Esophagus squamous epithelium (tissue), 5 donors: ENCODE results near the gene SUPT6H. TPM values are rescaled to one million over a fixed set of nuclear protein-coding genes. Genes with fewer than 3 reads are reported as not detected.
"Not testable (repeated sequence)": the region's sequence is repeated elsewhere in the genome, so short reads cannot be mapped to it uniquely, and the experiment has no call there.

Source experiments
- DNase-seq: peaks from one replicate; lab custom pipeline; 2025; lab: John Stamatoyannopoulos, UW
- H3K27ac ChIP-seq, 4 donors: fragments of 200-600 bp; sonication (generic); one replicate each; pipeline ENCODE4 v1.5.1; 2016 to 2019; ENCODE audit warnings: mild to moderate bottlenecking in 1 of 4
- H3K27me3 ChIP-seq, 4 donors: fragments of 200-600 bp; sonication (generic); 1 replicate in 3 of 4; 2 replicates in 1 of 4; pipeline versions ENCODE4 v1.5.1 to v1.6.0; 2017 to 2021; ENCODE audit warnings: antibody characterized with exemption in 1 of 4
- H3K36me3 ChIP-seq, 3 donors: fragments of 200-600 bp; sonication (generic); one replicate each; pipeline ENCODE4 v1.5.1; 2016 to 2019
- H3K4me1 ChIP-seq, 3 donors: fragments of 200-600 bp; sonication (generic); one replicate each; pipeline ENCODE4 v1.5.1; 2017 to 2019
- H3K4me3 ChIP-seq, 4 donors: fragments of 200-600 bp; sonication (generic); 1 replicate in 3 of 4; 2 replicates in 1 of 4; pipeline ENCODE4 v1.5.1; 2016 to 2019; ENCODE audit warnings: mild to moderate bottlenecking in 2 of 4, moderate library complexity in 1 of 4
- H3K9me3 ChIP-seq, 3 donors: fragments of 200-600 bp; sonication (generic); one replicate each; pipeline ENCODE4 v1.5.1; 2016 to 2019
- POLR2A ChIP-seq, 4 donors: fragments of 450-650 bp; IDR thresholded peaks; one replicate each; pipeline ENCODE4 v1.6.1; 2017; ENCODE audit warnings: antibody characterized with exemption in 4 of 4, mild to moderate bottlenecking in 4 of 4, moderate library complexity in 3 of 4
- WGBS, 2 donors: methylation state at CpG; one replicate each; pipeline ENCODE4 v1.1.5; 2018; 5-methylcytosine and 5-hydroxymethylcytosine counted together
- intact Hi-C: fragments of 100-400 bp; cut with DNase I; formaldehyde crosslinking; loops from one replicate; pipeline ENCODE4 v1.15.0; 2022
- total RNA-seq, 4 donors: library from RNA; depleted of rRNA; stranded (reverse); fragments of >200 nt; gene quantifications; one replicate each; pipeline ENCODE4 v1.1.0, GENCODE V29; 2016
- TF ChIP-seq, protein P1 (sequence below), 6 experiments: fragments of 450-650 bp in 4 of 6; fragments of 200-600 bp in 2 of 6; sonication (generic) in 2 of 6; IDR thresholded peaks; one replicate each; pipeline ENCODE4 v1.5.1; 2016 to 2019; ENCODE audit warnings: antibody characterized with exemption in 6 of 6, mild to moderate bottlenecking in 4 of 6, moderate library complexity in 4 of 6
- donor health status: DM: yes; HTN: yes; CAD: no.

Gene SUPT6H
- total RNA-seq, 4 donors from 2014 or later = 26.4 to 59.3 (median 48.8) TPM

DNA sequence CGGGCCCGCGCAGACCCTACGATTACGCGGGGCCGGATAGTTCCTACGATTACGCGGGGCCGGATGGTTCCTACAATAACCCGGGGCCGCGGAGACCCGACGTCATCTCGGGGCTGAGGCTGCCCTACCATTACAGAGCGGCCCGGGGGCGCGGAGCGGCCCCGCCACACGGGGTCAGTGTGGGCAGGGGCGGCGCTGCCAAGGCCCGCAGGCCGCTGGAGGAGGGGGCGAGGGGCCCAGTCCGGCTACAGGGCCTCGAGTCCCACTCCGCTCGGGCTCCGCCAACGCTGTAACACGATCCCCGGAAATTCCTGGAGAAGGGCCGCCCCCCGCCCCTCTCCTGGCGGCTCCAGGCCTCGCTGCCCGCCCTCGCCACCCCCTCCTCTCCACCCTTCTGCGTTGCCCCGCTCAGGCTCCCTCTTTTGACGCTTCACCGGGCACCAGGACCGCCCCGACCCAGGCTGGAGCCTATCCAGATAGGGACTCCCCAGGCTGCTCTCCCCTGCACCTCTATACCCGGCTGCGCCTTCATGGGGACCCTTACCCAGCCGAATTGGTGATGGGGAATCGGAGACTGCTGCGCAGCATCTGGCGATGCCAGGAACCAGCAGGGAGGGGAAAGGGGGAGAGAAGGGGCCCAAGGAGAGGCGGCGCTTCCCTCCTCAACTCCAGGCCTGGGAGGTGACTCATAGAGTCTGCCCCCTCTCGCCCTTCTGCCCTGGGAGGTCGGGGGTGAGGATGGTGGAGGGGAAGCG, 55.8 kb downstream of the SUPT6H start, which contains the start of gene RAB34:
Gene RAB34, minus strand, starts transcription at position 291 of the 755 bp plus-strand sequence. CDS start 602 bp downstream, outside the sequence.
- intact Hi-C loops = no loop called here

GRCh38 chr17:28718333-28719020, 56.5 kb downstream of the SUPT6H start:
- 32 to 39% methylated on average over 15 to 16 of the region's 18 CpGs for WGBS, 2 donors
- no peaks in the 10 kb centered on the region for H3K9me3 ChIP-seq
- H3K36me3 ChIP-seq = peaks cover 4 to 53% (median 10%) of the 10 kb centered on the region in 3 donors
- H3K27ac ChIP-seq = peak overlapping the region; percentile 93 to 97 (median 95)
- intact Hi-C loops = no loop called here
- TF ChIP-seq, protein P1, sequence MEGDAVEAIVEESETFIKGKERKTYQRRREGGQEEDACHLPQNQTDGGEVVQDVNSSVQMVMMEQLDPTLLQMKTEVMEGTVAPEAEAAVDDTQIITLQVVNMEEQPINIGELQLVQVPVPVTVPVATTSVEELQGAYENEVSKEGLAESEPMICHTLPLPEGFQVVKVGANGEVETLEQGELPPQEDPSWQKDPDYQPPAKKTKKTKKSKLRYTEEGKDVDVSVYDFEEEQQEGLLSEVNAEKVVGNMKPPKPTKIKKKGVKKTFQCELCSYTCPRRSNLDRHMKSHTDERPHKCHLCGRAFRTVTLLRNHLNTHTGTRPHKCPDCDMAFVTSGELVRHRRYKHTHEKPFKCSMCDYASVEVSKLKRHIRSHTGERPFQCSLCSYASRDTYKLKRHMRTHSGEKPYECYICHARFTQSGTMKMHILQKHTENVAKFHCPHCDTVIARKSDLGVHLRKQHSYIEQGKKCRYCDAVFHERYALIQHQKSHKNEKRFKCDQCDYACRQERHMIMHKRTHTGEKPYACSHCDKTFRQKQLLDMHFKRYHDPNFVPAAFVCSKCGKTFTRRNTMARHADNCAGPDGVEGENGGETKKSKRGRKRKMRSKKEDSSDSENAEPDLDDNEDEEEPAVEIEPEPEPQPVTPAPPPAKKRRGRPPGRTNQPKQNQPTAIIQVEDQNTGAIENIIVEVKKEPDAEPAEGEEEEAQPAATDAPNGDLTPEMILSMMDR (IDR thresholded peaks at IDR 0.05) = no peak
- no peak for TF ChIP-seq POLR2A (IDR thresholded peaks at IDR 0.05)
- DNase-seq = no peak
- peaks cover 0 to 15% (median 0%) of the 10 kb centered on the region in 4 donors for H3K27me3 ChIP-seq
- H3K4me3 ChIP-seq = peak overlapping the region; percentile 43 to 97 (median 89)
- H3K4me1 ChIP-seq = peaks cover 38 to 72% (median 50%) of the 10 kb centered on the region in 3 donors

More for the DNA sequence above, 55.8 kb downstream of the SUPT6H start, which contains the start of gene RAB34:
- peaks cover 33 to 67% (median 43%) of the 10 kb centered on the region in 3 donors for H3K4me1 ChIP-seq
- TF ChIP-seq, protein P1 (IDR thresholded peaks at IDR 0.05) = peak in 1 of 6 experiments; percentile 9
- peak in 1 of 4 donors; percentile 57 for TF ChIP-seq POLR2A (IDR thresholded peaks at IDR 0.05)
- H3K27ac ChIP-seq = peak within 1 kb of the TSS; percentile 93 to 97 (median 95)
- DNase-seq = no peak
- peaks cover 0 to 15% (median 0%) of the 10 kb centered on the region in 4 donors for H3K27me3 ChIP-seq
- peaks cover 0 to 46% (median 2%) of the 10 kb centered on the region in 3 donors for H3K36me3 ChIP-seq
- H3K4me3 ChIP-seq = peak within 1 kb of the TSS; percentile 43 to 93 (median 74)
- no peaks in the 10 kb centered on the region for H3K9me3 ChIP-seq
- 11% methylated on average over 5 of the region's 60 CpGs; no CpG with 5 or more reads in 1 of the 2 donors for WGBS, 2 donors

GRCh38 chr17:28719021-28719433, 57.0 kb downstream of the SUPT6H start:
- WGBS, 2 donors = 24 to 27% methylated on average over 14 to 18 of the region's 18 CpGs
- peaks cover 0 to 15% (median 0%) of the 10 kb centered on the region in 4 donors for H3K27me3 ChIP-seq
- H3K9me3 ChIP-seq = no peaks in the 10 kb centered on the region
- peak overlapping the region; percentile 73 to 97 (median 89) for H3K4me3 ChIP-seq
- peaks cover 38 to 78% (median 53%) of the 10 kb centered on the region in 3 donors for H3K4me1 ChIP-seq
- no peak for DNase-seq
- peaks cover 6 to 53% (median 11%) of the 10 kb centered on the region in 3 donors for H3K36me3 ChIP-seq
- peak in 1 of 4 donors; percentile 0 for TF ChIP-seq POLR2A (IDR thresholded peaks at IDR 0.05)
- TF ChIP-seq, protein P1 (IDR thresholded peaks at IDR 0.05) = no peak
- intact Hi-C loops = no loop called here
- peak overlapping the region; percentile 93 to 97 (median 95) for H3K27ac ChIP-seq

GRCh38 chr17:28720247-28720996, 58.4 kb downstream of the SUPT6H start:
- Histone ChIP-seq H3K9me3 (no peaks in the 10 kb centered on the region), H3K27ac (peak overlapping the region; percentile 93 to 97 (median 95)), H3K36me3 (peaks cover 6 to 49% (median 16%) of the 10 kb centered on the region in 3 donors), H3K27me3 (peaks cover 0 to 15% (median 0%) of the 10 kb centered on the region in 4 donors), H3K4me3 (peak overlapping the region; percentile 73 to 97 (median 89)), H3K4me1 (peaks cover 45 to 92% (median 66%) of the 10 kb centered on the region in 3 donors)
- DNase-seq = no peak
- 0 to 2% methylated on average over 19 to 29 of the region's 30 CpGs for WGBS, 2 donors
- no peak for TF ChIP-seq POLR2A (IDR thresholded peaks at IDR 0.05)
- TF ChIP-seq, protein P1 (IDR thresholded peaks at IDR 0.05) = peak in 1 of 6 experiments; percentile 39
- intact Hi-C loops = no loop called here

- Histone ChIP-seq H3K36me3 (peaks cover 6 to 43% (median 16%) of the 10 kb centered on the region in 3 donors), H3K4me3 (peak overlapping the region; percentile 73 to 97 (median 89)), H3K27ac (peak overlapping the region; percentile 93 to 97 (median 95)), H3K4me1 (peaks cover 47 to 92% (median 69%) of the 10 kb centered on the region in 3 donors), H3K27me3 (peaks cover 0 to 15% (median 0%) of the 10 kb centered on the region in 4 donors)
- DNase-seq, intact Hi-C loops, H3K9me3 ChIP-seq: not testable (repeated sequence)
- 19 to 24% methylated on average over 10 to 19 of the region's 19 CpGs for WGBS, 2 donors
These were observed 59.0 kb downstream of the SUPT6H start for GRCh38 chr17:28720997-28721329.
